K562 (cell line): ENCODE results near the gene CD101. TPM values are rescaled to one million over a fixed set of nuclear protein-coding genes. Genes with fewer than 3 reads are reported as not detected.
A peak's percentile ranks its signal among the peaks of the same experiment; 100 is the strongest.

ENCODE experiments used
- HDAC8 ChIP-seq: fragments of 450-650 bp; IDR thresholded peaks from 2 replicates; pipeline ENCODE4 v1.6.1; 2016; ENCODE audit warnings: mild to moderate bottlenecking, missing genetic modification characterization, moderate library complexity, missing compliant biosample characterization
- MED1 ChIP-seq: sonication (generic); formaldehyde crosslinking; IDR thresholded peaks from 2 replicates; pipeline ENCODE4 v1.8.1; 2023; ENCODE audit warnings: missing genetic modification reagents, borderline replicate concordance
- MYC ChIP-seq, 2 experiments: fragments of 250-450 bp in 1 of 2; sonication (Bioruptor Pico) in 1 of 2; IDR thresholded peaks; 2 replicates each; pipeline versions ENCODE4 v1.5.1 to v1.6.1; 2012 to 2021; ENCODE audit warnings: low read depth in 2 of 2, borderline replicate concordance in 1 of 2, improper control_type of control experiment in 1 of 2, low read length in 1 of 2, mild to moderate bottlenecking in 1 of 2, moderate library complexity in 1 of 2
- NFYB ChIP-seq: IDR thresholded peaks from 2 replicates; pipeline ENCODE4 v1.6.1; 2011; ENCODE audit warnings: mild to moderate bottlenecking, moderate library complexity; ENCODE audit not compliant: insufficient read length; ENCODE audit errors: extremely low read depth
- POU5F1 ChIP-seq: fragments of 150-350 bp; IDR thresholded peaks from 2 replicates; pipeline ENCODE4 v1.6.1; 2014; ENCODE audit warnings: borderline replicate concordance, low read length, low read depth, mild to moderate bottlenecking; ENCODE audit not compliant: partially characterized antibody
- RB1 ChIP-seq: fragments of 450-650 bp; IDR thresholded peaks from 2 replicates; pipeline ENCODE4 v1.6.1; 2017; ENCODE audit warnings: low read depth, mild to moderate bottlenecking
- RBM25 ChIP-seq: fragments of 200-400 bp; formaldehyde crosslinking; IDR thresholded peaks from 2 replicates; pipeline ENCODE4 v1.6.1; 2018; ENCODE audit warnings: low read length, low read depth, moderate library complexity; ENCODE audit not compliant: severe bottlenecking
- SAFB ChIP-seq: fragments of 200-400 bp; formaldehyde crosslinking; IDR thresholded peaks from 2 replicates; pipeline ENCODE4 v1.6.1; 2017; ENCODE audit warnings: low read depth, low read length, borderline replicate concordance
- SAP30 ChIP-seq: fragments of 200-600 bp; sonication (generic); IDR thresholded peaks from 2 replicates; pipeline ENCODE4 v1.6.1; 2012; ENCODE audit warnings: borderline replicate concordance, low read depth, mild to moderate bottlenecking, moderate library complexity, low read length, control low read depth, inconsistent platforms; ENCODE audit not compliant: insufficient read depth, poor library complexity, severe bottlenecking
- TCFL5 ChIP-seq: fragments of 250-450 bp; sonication (Bioruptor Pico); conservative IDR thresholded peaks from 2 replicates; pipeline ENCODE4 v1.6.1; 2021; ENCODE audit warnings: mild to moderate bottlenecking, moderate library complexity, matching md5 sums
- TSC22D4 ChIP-seq: fragments of 450-650 bp; IDR thresholded peaks from 2 replicates; pipeline ENCODE4 v1.6.1; 2016; ENCODE audit warnings: missing genetic modification characterization, missing biosample characterization, control low read depth
- ZFP1 ChIP-seq: fragments of 450-650 bp; formaldehyde crosslinking; IDR thresholded peaks from 2 replicates; pipeline ENCODE4 v1.4.0; 2020; ENCODE audit warnings: mild to moderate bottlenecking, mixed read lengths
- ZNF766 ChIP-seq: fragments of 200-800 bp; sonication (Bioruptor generic); conservative IDR thresholded peaks from 2 replicates; pipeline ENCODE4 v1.6.1; 2016; ENCODE audit warnings: missing genetic modification characterization, missing compliant biosample characterization
- polyA plus RNA-seq, 8 experiments: library from polyadenylated mRNA; depleted of rRNA in 4 of 8; stranded (reverse) in 5 of 8; unstranded in 3 of 8; fragments of >200 nt; fragmentation: Nextera tagmentation in 2 of 8; fragmentation: Illumina TruSeq in 1 of 8; extraction: Ambion mirVana in 2 of 8; extraction: Trizol in 1 of 8; gene quantifications; 2 replicates each; pipeline versions ENCODE4 v1.2.1 to v1.2.3, GENCODE V29; 2011 to 2014; ENCODE audit warnings: inconsistent platforms in 1 of 8, missing spikeins in 1 of 8
- total RNA-seq, 7 experiments: library from RNA; depleted of rRNA in 6 of 7; stranded (reverse); fragments of >200 nt in 6 of 7; fragmentation: Illumina TruSeq in 2 of 7; extraction: Trizol in 2 of 7; gene quantifications; 2 replicates each; pipeline versions ENCODE4 v1.2.1 to v1.2.3, GENCODE V29; 2011 to 2021; ENCODE audit warnings: low replicate concordance in 1 of 7
- TF ChIP-seq, protein P1 (sequence below): fragments of 150-350 bp; conservative IDR thresholded peaks from 2 replicates; pipeline ENCODE4 v1.6.1; 2014; ENCODE audit warnings: low read length
- TF ChIP-seq, protein P2 (sequence below): fragments of 250-450 bp; sonication (Bioruptor Pico); IDR thresholded peaks from 2 replicates; pipeline ENCODE4 v1.4.0; 2020; ENCODE audit warnings: mild to moderate bottlenecking, moderate library complexity
- TF ChIP-seq, protein P3 (sequence below): fragments of 250-450 bp; sonication (Bioruptor Pico); IDR thresholded peaks from 2 replicates; pipeline ENCODE4 v1.5.0; 2022; ENCODE audit warnings: mild to moderate bottlenecking
- TF ChIP-seq, protein P4 (sequence below): fragments of 450-650 bp; IDR thresholded peaks from 2 replicates; pipeline ENCODE4 v1.6.1; 2018; ENCODE audit warnings: mild to moderate bottlenecking, low read depth; ENCODE audit not compliant: partially characterized antibody

CD101 gene
- total and polyA plus RNA-seq, 9 of the 15 experiments (the other 6 are each of a cell fraction or from before 2014, with no cell fraction given): 0.04 to 1.1 (median 0.20) TPM

DNA sequence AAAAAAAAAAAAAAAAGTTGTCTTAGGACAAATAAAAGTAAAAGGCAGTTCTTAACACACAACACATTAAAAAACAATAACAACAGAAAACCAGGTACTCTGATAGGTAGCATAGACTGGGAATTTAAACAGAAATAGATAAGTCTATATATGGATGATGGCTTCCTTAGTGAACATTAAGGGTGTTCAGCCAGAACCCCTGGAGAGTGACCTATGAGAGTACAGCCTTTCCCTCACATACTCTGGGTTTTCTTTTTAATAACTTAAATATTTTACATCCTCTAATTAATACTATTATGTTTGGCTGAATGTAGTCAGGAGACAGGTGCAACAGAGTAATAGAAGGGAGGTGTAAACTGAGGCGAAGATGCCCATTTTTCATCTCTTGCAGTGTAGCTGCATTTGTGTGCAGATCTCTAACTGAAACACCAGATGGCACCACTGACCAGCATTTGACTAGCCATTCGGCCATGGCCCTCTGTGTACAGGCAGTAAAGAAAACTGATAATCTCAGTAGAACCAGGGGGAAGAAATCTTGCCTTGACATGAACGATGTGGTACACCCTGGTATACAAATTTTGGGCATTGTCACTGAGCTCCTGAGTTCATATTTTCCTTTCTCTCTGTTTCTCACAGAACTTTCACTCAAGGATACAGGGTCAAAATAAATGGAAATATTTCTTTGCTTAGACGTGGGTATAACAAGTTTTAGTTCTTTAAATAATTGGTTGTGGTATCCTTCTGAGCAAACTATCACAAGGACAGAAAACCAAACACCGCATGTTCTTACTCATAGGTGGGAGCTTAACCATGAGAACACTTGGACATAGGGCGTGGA, 66.2 kb downstream of the CD101 start (continued):
- TF ChIP-seq ZFP1 (CRISPR knock-in tag) (no peak), ZNF766 (CRISPR knock-in tag) (no peak), RBM25 (no peak), POU5F1 (no peak), TCFL5 (no peak), RB1 (peak; percentile 51; the same call in 1 of the 2 replicates), MYC (IDR thresholded peaks at IDR 0.05; ENCODE audit: low read depth, low read length) (no peak), MYC (CRISPR knock-in tag; IDR thresholded peaks at IDR 0.05; ENCODE audit: borderline replicate concordance, low read depth) (no peak), TSC22D4 (tag) (no peak), HDAC8 (tag) (no peak), SAP30 (no peak), SAFB (no peak), NFYB (no peak), MED1 (CRISPR knock-in tag) (no peak)
- TF ChIP-seq, protein P1, sequence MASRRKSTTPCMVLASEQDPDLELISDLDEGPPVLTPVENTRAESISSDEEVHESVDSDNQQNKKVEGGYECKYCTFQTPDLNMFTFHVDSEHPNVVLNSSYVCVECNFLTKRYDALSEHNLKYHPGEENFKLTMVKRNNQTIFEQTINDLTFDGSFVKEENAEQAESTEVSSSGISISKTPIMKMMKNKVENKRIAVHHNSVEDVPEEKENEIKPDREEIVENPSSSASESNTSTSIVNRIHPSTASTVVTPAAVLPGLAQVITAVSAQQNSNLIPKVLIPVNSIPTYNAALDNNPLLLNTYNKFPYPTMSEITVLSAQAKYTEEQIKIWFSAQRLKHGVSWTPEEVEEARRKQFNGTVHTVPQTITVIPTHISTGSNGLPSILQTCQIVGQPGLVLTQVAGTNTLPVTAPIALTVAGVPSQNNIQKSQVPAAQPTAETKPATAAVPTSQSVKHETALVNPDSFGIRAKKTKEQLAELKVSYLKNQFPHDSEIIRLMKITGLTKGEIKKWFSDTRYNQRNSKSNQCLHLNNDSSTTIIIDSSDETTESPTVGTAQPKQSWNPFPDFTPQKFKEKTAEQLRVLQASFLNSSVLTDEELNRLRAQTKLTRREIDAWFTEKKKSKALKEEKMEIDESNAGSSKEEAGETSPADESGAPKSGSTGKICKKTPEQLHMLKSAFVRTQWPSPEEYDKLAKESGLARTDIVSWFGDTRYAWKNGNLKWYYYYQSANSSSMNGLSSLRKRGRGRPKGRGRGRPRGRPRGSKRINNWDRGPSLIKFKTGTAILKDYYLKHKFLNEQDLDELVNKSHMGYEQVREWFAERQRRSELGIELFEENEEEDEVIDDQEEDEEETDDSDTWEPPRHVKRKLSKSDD: no peak
- TF ChIP-seq, protein P2, sequence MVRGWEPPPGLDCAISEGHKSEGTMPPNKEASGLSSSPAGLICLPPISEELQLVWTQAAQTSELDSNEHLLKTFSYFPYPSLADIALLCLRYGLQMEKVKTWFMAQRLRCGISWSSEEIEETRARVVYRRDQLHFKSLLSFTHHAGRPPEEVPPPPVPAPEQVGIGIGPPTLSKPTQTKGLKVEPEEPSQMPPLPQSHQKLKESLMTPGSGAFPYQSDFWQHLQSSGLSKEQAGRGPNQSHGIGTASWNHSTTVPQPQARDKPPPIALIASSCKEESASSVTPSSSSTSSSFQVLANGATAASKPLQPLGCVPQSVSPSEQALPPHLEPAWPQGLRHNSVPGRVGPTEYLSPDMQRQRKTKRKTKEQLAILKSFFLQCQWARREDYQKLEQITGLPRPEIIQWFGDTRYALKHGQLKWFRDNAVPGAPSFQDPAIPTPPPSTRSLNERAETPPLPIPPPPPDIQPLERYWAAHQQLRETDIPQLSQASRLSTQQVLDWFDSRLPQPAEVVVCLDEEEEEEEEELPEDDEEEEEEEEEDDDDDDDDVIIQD: no peak
- TF ChIP-seq, protein P3, sequence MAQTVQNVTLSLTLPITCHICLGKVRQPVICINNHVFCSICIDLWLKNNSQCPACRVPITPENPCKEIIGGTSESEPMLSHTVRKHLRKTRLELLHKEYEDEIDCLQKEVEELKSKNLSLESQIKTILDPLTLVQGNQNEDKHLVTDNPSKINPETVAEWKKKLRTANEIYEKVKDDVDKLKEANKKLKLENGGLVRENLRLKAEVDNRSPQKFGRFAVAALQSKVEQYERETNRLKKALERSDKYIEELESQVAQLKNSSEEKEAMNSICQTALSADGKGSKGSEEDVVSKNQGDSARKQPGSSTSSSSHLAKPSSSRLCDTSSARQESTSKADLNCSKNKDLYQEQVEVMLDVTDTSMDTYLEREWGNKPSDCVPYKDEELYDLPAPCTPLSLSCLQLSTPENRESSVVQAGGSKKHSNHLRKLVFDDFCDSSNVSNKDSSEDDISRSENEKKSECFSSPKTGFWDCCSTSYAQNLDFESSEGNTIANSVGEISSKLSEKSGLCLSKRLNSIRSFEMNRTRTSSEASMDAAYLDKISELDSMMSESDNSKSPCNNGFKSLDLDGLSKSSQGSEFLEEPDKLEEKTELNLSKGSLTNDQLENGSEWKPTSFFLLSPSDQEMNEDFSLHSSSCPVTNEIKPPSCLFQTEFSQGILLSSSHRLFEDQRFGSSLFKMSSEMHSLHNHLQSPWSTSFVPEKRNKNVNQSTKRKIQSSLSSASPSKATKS: no peak
- TF ChIP-seq, protein P4, sequence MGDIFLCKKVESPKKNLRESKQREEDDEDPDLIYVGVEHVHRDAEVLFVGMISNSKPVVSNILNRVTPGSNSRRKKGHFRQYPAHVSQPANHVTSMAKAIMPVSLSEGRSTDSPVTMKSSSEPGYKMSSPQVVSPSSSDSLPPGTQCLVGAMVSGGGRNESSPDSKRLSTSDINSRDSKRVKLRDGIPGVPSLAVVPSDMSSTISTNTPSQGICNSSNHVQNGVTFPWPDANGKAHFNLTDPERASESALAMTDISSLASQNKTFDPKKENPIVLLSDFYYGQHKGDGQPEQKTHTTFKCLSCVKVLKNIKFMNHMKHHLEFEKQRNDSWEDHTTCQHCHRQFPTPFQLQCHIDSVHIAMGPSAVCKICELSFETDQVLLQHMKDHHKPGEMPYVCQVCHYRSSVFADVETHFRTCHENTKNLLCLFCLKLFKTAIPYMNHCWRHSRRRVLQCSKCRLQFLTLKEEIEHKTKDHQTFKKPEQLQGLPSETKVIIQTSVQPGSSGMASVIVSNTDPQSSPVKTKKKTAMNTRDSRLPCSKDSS: no peak
